Measurements from ENCODE around the gene AFTPH.
A peak's percentile ranks its signal among the peaks of the same experiment; 100 is the strongest.

Gene AFTPH

DNA sequence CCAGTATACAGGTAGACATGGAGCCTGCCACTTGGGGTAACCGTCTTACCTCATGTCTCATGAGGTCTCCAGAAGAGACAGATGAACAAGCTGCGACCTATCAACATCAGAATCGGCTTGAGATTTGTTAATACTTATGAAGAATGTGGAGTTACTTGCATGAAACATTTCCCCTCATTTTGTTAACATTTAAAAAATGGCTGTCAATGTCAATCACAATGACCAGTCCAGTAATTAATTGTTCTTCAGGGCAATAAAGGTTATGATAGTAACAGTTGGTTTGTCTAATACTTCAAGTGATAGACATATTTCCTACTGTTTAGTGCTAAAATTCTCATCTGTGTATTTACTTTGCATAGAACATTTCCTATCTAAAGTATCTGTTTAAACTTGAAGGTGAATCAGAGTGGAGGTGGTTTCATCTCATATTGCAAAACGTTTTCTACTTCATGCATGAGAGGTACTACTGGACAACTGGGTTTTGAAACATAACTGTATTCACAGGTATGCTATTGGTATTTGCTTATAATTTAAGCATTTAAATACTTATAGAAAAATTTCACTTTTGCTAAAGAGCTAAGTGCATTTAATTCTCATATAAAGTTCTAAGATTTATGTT lies 114.5 kb downstream of the AFTPH start:
- ATAC-seq (ENCODE audit: low read depth): peak; percentile 61
- H3K9me3 ChIP-seq (ENCODE audit: severe bottlenecking): no peaks in the 10 kb centered on the region
- TF ChIP-seq, protein P1, sequence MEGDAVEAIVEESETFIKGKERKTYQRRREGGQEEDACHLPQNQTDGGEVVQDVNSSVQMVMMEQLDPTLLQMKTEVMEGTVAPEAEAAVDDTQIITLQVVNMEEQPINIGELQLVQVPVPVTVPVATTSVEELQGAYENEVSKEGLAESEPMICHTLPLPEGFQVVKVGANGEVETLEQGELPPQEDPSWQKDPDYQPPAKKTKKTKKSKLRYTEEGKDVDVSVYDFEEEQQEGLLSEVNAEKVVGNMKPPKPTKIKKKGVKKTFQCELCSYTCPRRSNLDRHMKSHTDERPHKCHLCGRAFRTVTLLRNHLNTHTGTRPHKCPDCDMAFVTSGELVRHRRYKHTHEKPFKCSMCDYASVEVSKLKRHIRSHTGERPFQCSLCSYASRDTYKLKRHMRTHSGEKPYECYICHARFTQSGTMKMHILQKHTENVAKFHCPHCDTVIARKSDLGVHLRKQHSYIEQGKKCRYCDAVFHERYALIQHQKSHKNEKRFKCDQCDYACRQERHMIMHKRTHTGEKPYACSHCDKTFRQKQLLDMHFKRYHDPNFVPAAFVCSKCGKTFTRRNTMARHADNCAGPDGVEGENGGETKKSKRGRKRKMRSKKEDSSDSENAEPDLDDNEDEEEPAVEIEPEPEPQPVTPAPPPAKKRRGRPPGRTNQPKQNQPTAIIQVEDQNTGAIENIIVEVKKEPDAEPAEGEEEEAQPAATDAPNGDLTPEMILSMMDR (IDR thresholded peaks at IDR 0.05; ENCODE audit: poor library complexity, severe bottlenecking): no peak
- H3K4me1 ChIP-seq (ENCODE audit: insufficient read depth, poor library complexity, severe bottlenecking): peaks cover 51% of the 10 kb centered on the region
- no peak overlapping the region for H3K4me3 ChIP-seq (ENCODE audit: severe bottlenecking)
- peaks cover 27% of the 10 kb centered on the region for H3K36me3 ChIP-seq (ENCODE audit: low read depth)
- no peaks in the 10 kb centered on the region for H3K27me3 ChIP-seq (ENCODE audit: insufficient read depth, poor library complexity, severe bottlenecking)
- peak overlapping the region; percentile 58 for H3K27ac ChIP-seq (ENCODE audit: poor library complexity, severe bottlenecking)
- DNase-seq (ENCODE audit: low spot score): no peak

DNA sequence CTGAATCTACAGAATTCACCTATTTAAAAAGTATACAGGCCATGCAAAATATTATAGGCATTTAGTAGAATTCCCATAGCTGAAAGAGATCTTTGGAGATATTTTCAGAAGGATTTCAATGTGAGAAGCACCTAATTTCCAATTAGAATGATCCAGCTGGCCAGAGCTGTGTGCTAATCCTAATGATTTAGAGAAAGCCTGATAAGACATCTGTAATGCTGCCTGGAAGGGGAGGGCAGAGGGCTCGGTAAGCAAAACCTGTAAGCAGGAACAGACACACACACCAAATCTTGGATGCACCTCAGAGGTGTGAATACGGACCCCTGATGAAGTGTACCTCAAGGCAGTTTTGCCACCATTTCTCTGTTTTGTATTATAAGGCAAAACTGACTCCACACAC lies 115.6 kb downstream of the AFTPH start:
- no peak for DNase-seq (ENCODE audit: low spot score)
- no peaks in the 10 kb centered on the region for H3K27me3 ChIP-seq (ENCODE audit: insufficient read depth, poor library complexity, severe bottlenecking)
- TF ChIP-seq, protein P1 (IDR thresholded peaks at IDR 0.05; ENCODE audit: poor library complexity, severe bottlenecking): no peak
- H3K4me1 ChIP-seq (ENCODE audit: insufficient read depth, poor library complexity, severe bottlenecking): peaks cover 59% of the 10 kb centered on the region
- ATAC-seq (ENCODE audit: low read depth): no peak
- H3K9me3 ChIP-seq (ENCODE audit: severe bottlenecking): no peaks in the 10 kb centered on the region
- peak overlapping the region; percentile 58 for H3K27ac ChIP-seq (ENCODE audit: poor library complexity, severe bottlenecking)
- H3K4me3 ChIP-seq (ENCODE audit: severe bottlenecking): no peak overlapping the region
- peaks cover 18% of the 10 kb centered on the region for H3K36me3 ChIP-seq (ENCODE audit: low read depth)

DNA sequence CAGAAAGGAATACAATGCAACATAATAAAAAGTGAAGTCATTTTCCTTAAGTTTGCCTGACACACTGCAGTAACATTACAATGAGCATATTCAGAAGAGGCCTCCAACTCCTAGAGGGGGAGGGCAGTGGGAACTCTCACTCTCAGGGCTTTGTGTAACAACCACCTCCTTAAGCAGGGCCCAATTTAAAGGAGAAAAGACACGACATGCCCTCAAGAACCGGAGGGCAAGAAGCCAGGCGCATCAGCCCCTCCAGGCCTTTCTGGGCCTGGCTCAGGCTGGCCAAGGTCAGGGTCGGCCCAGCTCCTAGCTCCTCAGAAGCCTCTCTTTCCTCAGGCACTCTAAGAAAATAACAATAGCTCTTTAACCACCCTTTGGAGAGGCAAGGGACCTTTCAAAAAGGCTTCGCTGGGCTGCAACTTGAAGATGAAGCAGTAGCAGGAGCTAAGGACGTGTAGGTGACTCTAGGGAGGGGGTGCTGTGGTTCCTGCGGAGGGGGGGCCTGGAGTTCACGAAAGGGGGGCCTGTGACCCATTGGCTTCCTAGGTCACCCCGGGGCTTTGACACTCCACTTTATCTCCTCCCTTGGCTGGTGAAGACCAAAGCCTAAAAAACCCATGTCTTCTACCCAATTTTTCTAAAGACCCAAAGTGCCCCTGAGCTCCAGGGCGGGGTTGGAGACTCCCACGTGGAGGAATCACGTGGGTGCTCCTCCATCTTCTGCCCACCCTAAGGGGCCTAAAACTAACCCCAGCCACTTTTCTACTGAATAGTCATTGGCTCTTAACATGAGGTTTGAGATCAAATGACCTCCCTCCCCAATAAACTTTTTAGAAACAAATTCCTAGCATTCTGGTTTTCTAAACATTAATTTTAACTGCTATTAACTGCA lies 116.3 kb downstream of the AFTPH start:
- Histone ChIP-seq H3K36me3 (ENCODE audit: low read depth) (peaks cover 11% of the 10 kb centered on the region), H3K4me1 (ENCODE audit: insufficient read depth, poor library complexity, severe bottlenecking) (peaks cover 60% of the 10 kb centered on the region), H3K9me3 (ENCODE audit: severe bottlenecking) (no peaks in the 10 kb centered on the region), H3K27ac (ENCODE audit: poor library complexity, severe bottlenecking) (peak overlapping the region; percentile 58), H3K4me3 (ENCODE audit: severe bottlenecking) (no peak overlapping the region), H3K27me3 (ENCODE audit: insufficient read depth, poor library complexity, severe bottlenecking) (no peaks in the 10 kb centered on the region)
- DNase-seq (ENCODE audit: low spot score) (no peak), ATAC-seq (ENCODE audit: low read depth) (no peak)
- TF ChIP-seq, protein P1 (IDR thresholded peaks at IDR 0.05; ENCODE audit: poor library complexity, severe bottlenecking): no peak

DNA sequence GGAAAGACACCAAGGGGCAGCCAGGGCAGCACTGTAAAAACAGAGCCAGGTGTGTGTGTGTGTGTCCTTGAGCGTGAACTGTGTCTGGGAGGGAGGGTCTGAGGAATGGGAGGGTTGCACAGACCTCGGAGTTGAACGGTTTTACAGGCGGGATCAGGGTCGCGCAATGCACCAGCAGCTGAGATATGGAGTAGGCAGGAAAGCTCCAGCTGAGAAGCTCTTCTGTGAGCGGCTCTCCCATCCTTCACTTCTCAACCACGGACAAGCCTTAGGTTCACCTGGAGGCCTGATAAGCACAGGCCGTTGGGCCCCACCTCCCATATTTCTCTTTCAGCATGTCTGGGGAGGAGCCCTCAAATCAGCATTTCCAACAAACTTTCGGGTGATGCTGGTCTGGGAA lies 117.5 kb downstream of the AFTPH start:
- peaks cover 72% of the 10 kb centered on the region for H3K4me1 ChIP-seq (ENCODE audit: insufficient read depth, poor library complexity, severe bottlenecking)
- no peak overlapping the region for H3K4me3 ChIP-seq (ENCODE audit: severe bottlenecking)
- DNase-seq (ENCODE audit: low spot score) (no peak), ATAC-seq (ENCODE audit: low read depth) (no peak)
- no peaks in the 10 kb centered on the region for H3K36me3 ChIP-seq (ENCODE audit: low read depth)
- H3K27ac ChIP-seq (ENCODE audit: poor library complexity, severe bottlenecking): no peak overlapping the region
- TF ChIP-seq, protein P1 (IDR thresholded peaks at IDR 0.05; ENCODE audit: poor library complexity, severe bottlenecking): no peak
- H3K9me3 ChIP-seq (ENCODE audit: severe bottlenecking): no peaks in the 10 kb centered on the region
- no peaks in the 10 kb centered on the region for H3K27me3 ChIP-seq (ENCODE audit: insufficient read depth, poor library complexity, severe bottlenecking)

Data from RWPE2 (cell line).